H1 (cell line): ENCODE data around the gene MLANA. TPM values are rescaled to one million over a fixed set of nuclear protein-coding genes. Genes with fewer than 3 reads are reported as not detected.

ENCODE experiments used
- CTCF ChIA-PET: fragments of 300-600 bp; sonication (Branson Sonifier 250); formaldehyde crosslinking; loops from one replicate; lab custom pipeline; 2021; ENCODE audit not compliant: partially characterized antibody; lab: Charles Lee
- POLR2A ChIA-PET: fragments of 300-600 bp; sonication (Branson Sonifier 250); formaldehyde crosslinking; loops from one replicate; lab custom pipeline; 2021; ENCODE audit warnings: inconsistent platforms; ENCODE audit not compliant: partially characterized antibody; lab: Charles Lee
- DNase-seq, 2 experiments: peaks; one replicate each; pipeline versions ENCODE4 v3.0.0 to v3.0.0-alpha.2; 2010 to 2022; ENCODE audit warnings: low spot score in 2 of 2, low read depth in 1 of 2, mixed read lengths in 1 of 2
- FAIRE-seq: peaks from 2 replicates; lab custom pipeline; 2011; peaks lifted over from hg19 to GRCh38; lab: Jason Lieb, UNC
- H2AFZ ChIP-seq: 2 replicates; pipeline ENCODE4 v1.8.1; 2012; ENCODE audit warnings: low read length, inconsistent platforms
- H2AK5ac ChIP-seq: 2 replicates; pipeline ENCODE4 v1.6.1; 2013; ENCODE audit warnings: low read depth, low read length
- H2BK120ac ChIP-seq: replicated peaks from 2 replicates; pipeline ENCODE3; 2013; ENCODE audit warnings: low read depth, low read length, inconsistent platforms
- H2BK12ac ChIP-seq: 2 replicates; pipeline ENCODE4 v1.6.1; 2013; ENCODE audit warnings: low read depth, low read length
- H2BK15ac ChIP-seq: 2 replicates; pipeline ENCODE4 v1.6.1; 2013; ENCODE audit warnings: low read length
- H2BK20ac ChIP-seq: 2 replicates; pipeline ENCODE4 v1.6.1; 2013; ENCODE audit warnings: low read length
- H2BK5ac ChIP-seq: 2 replicates; pipeline ENCODE4 v1.6.1; 2013; ENCODE audit warnings: low read depth, low read length
- H3K14ac ChIP-seq: 2 replicates; pipeline ENCODE4 v1.6.1; 2013; ENCODE audit warnings: inconsistent platforms; ENCODE audit not compliant: insufficient read length
- H3K18ac ChIP-seq: 2 replicates; pipeline ENCODE4 v1.6.1; 2013; ENCODE audit warnings: low read length; ENCODE audit errors: extremely low read depth
- H3K23ac ChIP-seq: 2 replicates; pipeline ENCODE4 v1.6.1; 2013; ENCODE audit warnings: inconsistent platforms; ENCODE audit not compliant: insufficient read length
- H3K23me2 ChIP-seq: 2 replicates; pipeline ENCODE4 v1.6.1; 2013; ENCODE audit warnings: low read depth, low read length
- H3K27ac ChIP-seq: 2 replicates; pipeline ENCODE4 v1.6.1; 2011; ENCODE audit warnings: low read depth, low read length, inconsistent platforms
- H3K27me3 ChIP-seq, 4 experiments: replicated peaks in 1 of 4; 1 replicate in 1 of 4; 2 replicates in 3 of 4; pipeline versions ENCODE4 v1.6.1 to v1.8.1; 2011 to 2013; ENCODE audit warnings: low read length in 3 of 4, mild to moderate bottlenecking in 3 of 4, inconsistent platforms in 2 of 4, mixed read lengths in 2 of 4, moderate library complexity in 1 of 4; ENCODE audit not compliant: control insufficient read depth in 3 of 4, insufficient read depth in 3 of 4; ENCODE audit errors: extremely low read depth in 1 of 4
- H3K36me3 ChIP-seq, 4 experiments: 2 replicates each; pipeline versions ENCODE4 v1.6.1 to v1.8.1; 2011 to 2013; ENCODE audit warnings: mild to moderate bottlenecking in 4 of 4, low read length in 3 of 4, moderate library complexity in 2 of 4, control low read depth in 1 of 4, inconsistent platforms in 1 of 4; ENCODE audit not compliant: insufficient read depth in 4 of 4, control insufficient read depth in 2 of 4
- H3K4ac ChIP-seq: replicated peaks from 2 replicates; pipeline ENCODE3; 2013; ENCODE audit warnings: low read length, low read depth, mixed read lengths, inconsistent platforms; ENCODE audit not compliant: insufficient read length
- H3K4me1 ChIP-seq, 4 experiments: replicated peaks in 1 of 4; 1 replicate in 1 of 4; 2 replicates in 3 of 4; pipeline versions ENCODE4 v1.6.1 to v1.8.1; 2011 to 2013; ENCODE audit warnings: low read length in 3 of 4, inconsistent platforms in 2 of 4, mixed read lengths in 1 of 4; ENCODE audit not compliant: insufficient read depth in 4 of 4, control insufficient read depth in 3 of 4
- H3K4me2 ChIP-seq, 2 experiments: 2 replicates each; pipeline versions ENCODE4 v1.6.1 to v1.8.1; 2011 to 2013; ENCODE audit warnings: low read depth in 2 of 2, low read length in 2 of 2, control low read depth in 1 of 2, inconsistent platforms in 1 of 2, mild to moderate bottlenecking in 1 of 2; ENCODE audit not compliant: insufficient read depth in 1 of 2
- H3K4me3 ChIP-seq, 4 experiments: fragments of 200-600, 300-600 bp in 1 of 4; sonication (generic), shearing (Covaris generic), sonication (Bioruptor Twin) in 1 of 4; 2 replicates each; pipeline versions ENCODE4 v1.5.1 to v1.8.1; 2011 to 2016; ENCODE audit warnings: low read length in 4 of 4, low read depth in 3 of 4, control low read depth in 2 of 4, inconsistent platforms in 2 of 4, mild to moderate bottlenecking in 2 of 4, mixed read lengths in 1 of 4, moderate library complexity in 1 of 4; ENCODE audit not compliant: insufficient read depth in 2 of 4; ENCODE audit errors: extremely low read depth in 1 of 4
- H3K56ac ChIP-seq: replicated peaks from 2 replicates; pipeline ENCODE3; 2013; ENCODE audit warnings: low read depth, mild to moderate bottlenecking, mixed read lengths, low read length, inconsistent platforms; ENCODE audit not compliant: insufficient read length
- H3K79me1 ChIP-seq: 2 replicates; pipeline ENCODE4 v1.6.1; 2013; ENCODE audit warnings: low read depth, low read length, control low read depth
- H3K79me2 ChIP-seq, 2 experiments: 2 replicates each; pipeline versions ENCODE4 v1.6.1 to v1.8.1; 2012 to 2013; ENCODE audit warnings: low read length in 2 of 2, mild to moderate bottlenecking in 2 of 2, inconsistent platforms in 1 of 2; ENCODE audit not compliant: insufficient read depth in 2 of 2, control insufficient read depth in 1 of 2
- H3K9ac ChIP-seq, 4 experiments: replicated peaks in 1 of 4; 1 replicate in 1 of 4; 2 replicates in 3 of 4; pipeline versions ENCODE4 v1.6.1 to v1.8.1; 2011 to 2013; ENCODE audit warnings: low read depth in 3 of 4, low read length in 3 of 4, control low read depth in 2 of 4, mild to moderate bottlenecking in 2 of 4, moderate library complexity in 2 of 4, inconsistent platforms in 1 of 4; ENCODE audit errors: extremely low read depth in 1 of 4
- H3K9me3 ChIP-seq, 2 experiments: 2 replicates each; pipeline versions ENCODE4 v1.6.1 to v1.8.1; 2012 to 2013; ENCODE audit warnings: mild to moderate bottlenecking in 2 of 2, moderate library complexity in 2 of 2, control low read depth in 1 of 2, inconsistent platforms in 1 of 2, low read depth in 1 of 2, low read length in 1 of 2, mixed read lengths in 1 of 2; ENCODE audit not compliant: insufficient read depth in 2 of 2
- H4K20me1 ChIP-seq, 2 experiments: replicated peaks in 1 of 2; 2 replicates each; pipeline versions ENCODE3 to v1.8.1; 2011 to 2013; ENCODE audit warnings: inconsistent platforms in 2 of 2, low read length in 2 of 2, mild to moderate bottlenecking in 1 of 2; ENCODE audit not compliant: insufficient read depth in 2 of 2, control insufficient read depth in 1 of 2
- H4K5ac ChIP-seq: 2 replicates; pipeline ENCODE4 v1.6.1; 2013; ENCODE audit warnings: low read length, low read depth, mixed read lengths, inconsistent platforms; ENCODE audit not compliant: insufficient read length
- H4K8ac ChIP-seq: 2 replicates; pipeline ENCODE4 v1.8.0; 2013; ENCODE audit warnings: mild to moderate bottlenecking, moderate library complexity, low read length, inconsistent platforms; ENCODE audit not compliant: insufficient read depth; ENCODE audit errors: extremely low read depth
- H4K91ac ChIP-seq: replicated peaks from 2 replicates; pipeline ENCODE3; 2013; ENCODE audit warnings: low read length, mixed read lengths, inconsistent platforms; ENCODE audit not compliant: insufficient read length
- ASH2L ChIP-seq: fragments of 200-600, 300-600 bp; sonication (generic); IDR thresholded peaks from one replicate; pipeline ENCODE4 v1.7.1; 2017; ENCODE audit warnings: low read length
- BACH1 ChIP-seq: IDR thresholded peaks from 2 replicates; pipeline ENCODE4 v1.6.1; 2012; ENCODE audit warnings: low read length, improper control_type of control experiment
- CBX8 ChIP-seq: fragments of 300-800, 300-1000 bp; sonication (generic); IDR thresholded peaks from 2 replicates; pipeline ENCODE4 v1.7.1; 2016; ENCODE audit warnings: low read depth, low read length, borderline replicate concordance
- CHD1 ChIP-seq: IDR thresholded peaks from 2 replicates; pipeline ENCODE4 v1.6.1; 2012; ENCODE audit warnings: low read depth, low read length, improper control_type of control experiment
- HDAC2 ChIP-seq, 2 experiments: fragments of 300-600 bp in 1 of 2; sonication (generic) in 1 of 2; IDR thresholded peaks; 2 replicates each; pipeline ENCODE4 v1.6.1; 2011 to 2012; ENCODE audit warnings: low read depth in 2 of 2, low read length in 2 of 2, mild to moderate bottlenecking in 2 of 2, moderate library complexity in 2 of 2, borderline replicate concordance in 1 of 2, inconsistent platforms in 1 of 2
- NANOG ChIP-seq: IDR thresholded peaks from 2 replicates; pipeline ENCODE4 v1.6.1; 2011; ENCODE audit warnings: low read length, low read depth, mild to moderate bottlenecking, inconsistent platforms; ENCODE audit not compliant: insufficient read depth, poor library complexity, severe bottlenecking
- POLR2AphosphoS5 ChIP-seq: IDR thresholded peaks from 2 replicates; pipeline ENCODE4 v1.6.1; 2011; ENCODE audit warnings: low read depth, low read length
- POU5F1 ChIP-seq: IDR thresholded peaks from 2 replicates; pipeline ENCODE4 v1.6.1; 2011; ENCODE audit warnings: low read depth, mild to moderate bottlenecking, low read length, moderate library complexity
- SP1 ChIP-seq: IDR thresholded peaks from 2 replicates; pipeline ENCODE4 v1.6.1; 2011; ENCODE audit warnings: low read depth, low read length
- SP2 ChIP-seq: IDR thresholded peaks from 2 replicates; pipeline ENCODE4 v1.6.1; 2012; ENCODE audit warnings: mild to moderate bottlenecking, low read length, inconsistent platforms
- USF2 ChIP-seq: IDR thresholded peaks from 2 replicates; pipeline ENCODE4 v1.6.1; 2011; ENCODE audit warnings: low read length, improper control_type of control experiment
- WGBS, 2 experiments: shearing (Covaris generic) in 1 of 2; methylation state at CpG; one replicate each; pipeline versions ENCODE4 v1.1.6 to v1.1.7; 2013 to 2015; ENCODE audit warnings: low lambda C conversion rate in 2 of 2, mixed read lengths in 2 of 2, inconsistent platforms in 1 of 2, low coverage in 1 of 2, missing lambda C conversion rate in 1 of 2; ENCODE audit not compliant: insufficient replicate concordance in 2 of 2, insufficient coverage in 1 of 2, insufficient read length in 1 of 2; ENCODE audit errors: extremely low coverage in 1 of 2, missing lambda C conversion rate in 1 of 2; 5-methylcytosine and 5-hydroxymethylcytosine counted together
- polyA plus RNA-seq, 7 experiments: library from polyadenylated mRNA; depleted of rRNA in 3 of 7; stranded (reverse) in 5 of 7; unstranded in 2 of 7; fragments of >200 nt in 5 of 7; fragments of 200-250 nt in 2 of 7; gene quantifications; 1 replicate in 5 of 7; 2 replicates in 1 of 7; 4 replicates in 1 of 7; pipeline versions ENCODE4 v1.2.1 to v1.2.3, GENCODE V29; 2011 to 2013; ENCODE audit warnings: missing spikeins in 2 of 7, mixed read lengths in 2 of 7
- total RNA-seq: library from RNA; stranded (reverse); fragmentation: NEBNext Ultra II Directional; extraction: Animal tissue kit (Norgen Biotek cat#: 25700); gene quantifications from 2 replicates; pipeline ENCODE4 v1.2.1, GENCODE V29; 2021

The MLANA gene
- total and polyA plus RNA-seq, 2 of the 8 experiments (the other 6 are each of a cell fraction or from before 2014, with no cell fraction given): not detected

DNA sequence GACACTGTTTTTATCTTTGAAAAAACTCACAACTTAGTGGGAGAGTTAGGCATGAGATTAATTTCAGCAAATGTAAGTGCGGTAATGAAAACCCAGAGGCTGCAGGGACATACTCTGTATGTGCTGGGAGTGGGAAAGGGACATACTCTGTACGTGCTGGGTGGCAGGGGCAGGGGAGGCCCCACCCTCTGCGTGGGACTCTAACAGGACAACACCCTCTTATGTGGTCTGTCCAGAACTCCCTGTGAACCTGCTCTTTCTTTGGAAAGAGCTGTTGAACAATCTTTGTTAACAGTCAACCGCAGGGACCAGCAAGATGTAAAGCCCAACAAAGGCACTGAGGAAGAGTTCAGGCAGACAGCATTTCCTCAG lies 2.4 kb downstream of the MLANA start:
- 89% methylated on average over 4 of the region's 4 CpGs; no CpG with 5 or more reads in 1 of the 2 experiments for WGBS, 2 experiments
- H3K56ac ChIP-seq: no peak overlapping the region
- no peak overlapping the region for H2BK5ac ChIP-seq
- H4K91ac ChIP-seq: no peak overlapping the region
- no peak overlapping the region for H3K4me3 ChIP-seq
- H3K18ac ChIP-seq: no peak overlapping the region
- H4K20me1 ChIP-seq: no peaks in the 10 kb centered on the region
- H3K23ac ChIP-seq: no peak overlapping the region
- no peak overlapping the region for H3K4ac ChIP-seq
- H4K5ac ChIP-seq: no peak overlapping the region
- H3K79me1 ChIP-seq: no peaks in the 10 kb centered on the region
- H3K14ac ChIP-seq: no peak overlapping the region
- ChIA-PET POLR2A (no interaction called here), CTCF (interaction anchor here (9.8 kb wide), 1 partner anchor 6 kb away, joined by 120 read pairs; no protein-coding TSS in a partner anchor)
- no peaks in the 10 kb centered on the region for H3K9me3 ChIP-seq
- no peak overlapping the region for H4K8ac ChIP-seq
- no peaks in the 10 kb centered on the region for H3K4me1 ChIP-seq
- H3K36me3 ChIP-seq: no peaks in the 10 kb centered on the region
- H2BK120ac ChIP-seq: no peak overlapping the region
- H3K23me2 ChIP-seq: no peaks in the 10 kb centered on the region
- DNase-seq (no peak), FAIRE-seq (no peak)
- H2BK15ac ChIP-seq: no peak overlapping the region
- no peak overlapping the region for H3K27ac ChIP-seq
- no peak overlapping the region for H3K4me2 ChIP-seq
- H2BK12ac ChIP-seq: no peak overlapping the region
- TF ChIP-seq SP2 (no peak), CHD1 (no peak), ASH2L (no peak), USF2 (no peak), HDAC2 (IDR thresholded peaks at IDR 0.05; ENCODE audit: borderline replicate concordance in 1 of 2, low read depth in 2 of 2, low read length in 2 of 2) (no peak), CBX8 (no peak), SP1 (no peak), NANOG (no peak), POLR2AphosphoS5 (no peak), POU5F1 (no peak), BACH1 (no peak)
- H3K79me2 ChIP-seq: no peaks in the 10 kb centered on the region
- no peak overlapping the region for H3K9ac ChIP-seq
- H2AK5ac ChIP-seq: no peak overlapping the region
- H2AFZ ChIP-seq: no peak overlapping the region
- H2BK20ac ChIP-seq: no peak overlapping the region
- no peaks in the 10 kb centered on the region for H3K27me3 ChIP-seq
